Stimulated activated CD4-positive, alpha-beta T cell treated with anti-CD3 and anti-CD28 coated beads, Interleukin-4, amount 100 ng/mL, for 24 hours (primary cell): Measurements from ENCODE around the gene CSAD.
A peak's percentile ranks its signal among the peaks of the same experiment; 100 is the strongest.
"Not testable (repeated sequence)": the region's sequence is repeated elsewhere in the genome, so short reads cannot be mapped to it uniquely, and the experiment has no call there.

ENCODE experiments used
- DNase-seq: peaks from one replicate; pipeline ENCODE4 v3.0.0-alpha.2; 2020

CSAD gene

DNA sequence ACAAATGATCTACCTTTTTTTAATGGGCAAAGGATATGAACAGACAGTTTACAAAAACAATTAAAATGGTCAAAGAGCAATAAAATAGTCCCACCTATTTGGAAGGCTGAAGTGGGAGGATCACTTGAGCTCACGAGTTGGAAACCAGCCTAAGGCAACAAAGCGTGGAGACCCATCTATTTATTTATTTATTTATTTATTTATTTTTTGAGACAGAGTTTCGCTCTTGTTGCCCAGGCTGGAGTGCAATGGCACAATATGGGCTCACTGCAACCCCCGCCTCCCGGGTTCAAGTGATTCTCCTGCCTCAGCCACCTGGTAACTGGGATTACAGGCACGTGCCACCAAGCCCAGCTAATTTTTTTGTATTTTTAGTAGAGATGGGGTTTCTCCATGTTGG, 3.3 kb downstream of the CSAD start:
- DNase-seq = not testable (repeated sequence)

DNA sequence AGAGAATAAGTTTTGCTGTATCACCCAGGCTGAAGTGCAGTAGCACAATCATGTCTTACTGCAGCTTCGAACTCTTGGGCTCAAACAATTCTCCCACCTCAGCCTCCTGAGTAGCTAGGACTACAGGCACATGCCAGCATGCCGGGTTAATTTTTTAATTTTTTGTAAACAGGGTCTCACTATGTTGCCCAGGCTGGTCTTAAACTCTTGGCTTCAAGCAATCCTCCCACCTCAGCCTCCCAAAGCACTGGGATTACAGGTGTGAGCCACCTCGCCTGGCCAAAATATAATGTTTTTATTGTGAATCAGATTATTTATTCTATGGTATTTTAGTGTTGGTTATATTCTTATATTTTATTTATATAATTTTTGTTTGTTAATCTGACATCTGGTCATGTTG, 4.0 kb downstream of the CSAD start:
- DNase-seq = no peak

DNA sequence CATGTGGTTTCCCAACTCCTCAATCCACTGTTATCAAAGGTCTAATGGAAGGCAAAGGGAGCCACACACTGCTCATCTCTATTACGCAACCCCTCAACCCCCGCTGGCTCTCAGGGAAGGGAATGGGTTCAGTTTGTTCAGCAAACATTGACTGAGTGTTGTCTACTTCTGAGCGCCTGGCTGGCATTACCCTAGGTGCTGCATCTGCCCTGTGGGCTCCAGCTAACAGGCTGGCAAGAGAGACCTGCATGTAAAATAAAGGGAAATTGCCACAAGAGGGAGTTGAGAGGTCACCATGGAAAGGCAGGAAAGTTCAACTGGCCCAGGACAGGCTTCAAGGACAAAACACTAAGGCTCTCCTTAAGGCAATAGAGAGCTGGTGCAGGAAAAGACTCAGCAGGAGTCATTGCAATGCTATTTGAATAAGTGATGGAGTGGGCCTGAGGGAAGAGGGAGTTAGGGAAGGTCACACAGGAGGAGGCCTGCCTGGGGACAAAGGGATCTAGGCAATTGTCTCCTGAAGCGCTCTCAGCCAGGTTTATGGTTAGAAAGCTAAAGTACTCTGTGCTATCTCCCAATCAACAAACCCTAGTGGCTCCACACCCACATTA, 5.7 kb downstream of the CSAD start:
- DNase-seq = no peak

DNA sequence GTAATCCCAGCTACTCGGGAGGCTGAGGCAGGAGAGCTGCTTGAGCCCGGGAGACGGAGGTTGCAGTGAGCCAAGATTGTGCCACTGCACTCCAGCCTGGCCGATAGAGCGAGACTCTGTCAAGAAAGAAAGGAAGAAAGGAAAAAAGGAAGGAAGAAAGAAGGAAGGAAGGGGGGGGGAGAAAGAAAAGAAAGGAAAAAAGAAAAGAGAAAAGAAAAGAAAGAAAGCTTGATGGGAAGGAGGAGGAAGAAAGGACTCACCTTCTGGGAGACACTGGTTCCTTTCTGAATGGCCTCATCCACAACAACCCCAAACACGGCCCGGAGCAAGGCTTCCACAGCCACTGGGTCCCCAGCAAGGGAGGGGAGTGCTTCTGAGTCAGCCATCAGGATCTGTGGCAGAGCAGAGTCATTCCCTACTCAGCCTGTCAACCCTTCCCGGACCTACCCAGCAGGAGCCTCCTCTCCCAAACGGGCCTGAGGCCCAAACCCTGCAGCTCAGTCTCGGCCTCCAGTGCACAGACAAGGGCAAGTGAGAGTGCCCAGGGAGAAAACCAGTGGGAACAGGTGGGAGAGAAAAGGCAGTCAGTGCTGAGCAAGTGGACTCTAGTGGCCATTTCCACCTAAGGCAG, 7.5 kb downstream of the CSAD start:
- DNase-seq = no peak

DNA sequence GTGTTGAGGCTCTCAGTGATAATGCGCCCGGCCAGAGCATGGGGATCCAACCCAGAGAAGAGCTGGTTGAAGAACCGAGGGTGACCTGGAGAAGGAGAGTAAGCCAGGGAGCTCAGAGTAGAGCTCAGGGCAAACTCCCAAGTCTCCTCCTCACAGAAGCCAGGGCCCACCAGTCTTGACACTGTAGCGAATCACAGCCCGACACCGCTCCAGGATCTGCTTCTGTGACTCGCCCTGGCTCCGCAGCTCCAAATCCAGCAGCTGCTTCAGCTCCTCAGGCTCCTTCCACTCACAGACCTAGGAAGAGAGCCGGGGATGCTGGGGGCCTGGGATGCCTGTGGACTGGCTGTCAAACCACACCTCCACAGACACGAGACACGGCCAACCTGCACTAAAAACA, 8.4 kb downstream of the CSAD start:
- no peak for DNase-seq

DNA sequence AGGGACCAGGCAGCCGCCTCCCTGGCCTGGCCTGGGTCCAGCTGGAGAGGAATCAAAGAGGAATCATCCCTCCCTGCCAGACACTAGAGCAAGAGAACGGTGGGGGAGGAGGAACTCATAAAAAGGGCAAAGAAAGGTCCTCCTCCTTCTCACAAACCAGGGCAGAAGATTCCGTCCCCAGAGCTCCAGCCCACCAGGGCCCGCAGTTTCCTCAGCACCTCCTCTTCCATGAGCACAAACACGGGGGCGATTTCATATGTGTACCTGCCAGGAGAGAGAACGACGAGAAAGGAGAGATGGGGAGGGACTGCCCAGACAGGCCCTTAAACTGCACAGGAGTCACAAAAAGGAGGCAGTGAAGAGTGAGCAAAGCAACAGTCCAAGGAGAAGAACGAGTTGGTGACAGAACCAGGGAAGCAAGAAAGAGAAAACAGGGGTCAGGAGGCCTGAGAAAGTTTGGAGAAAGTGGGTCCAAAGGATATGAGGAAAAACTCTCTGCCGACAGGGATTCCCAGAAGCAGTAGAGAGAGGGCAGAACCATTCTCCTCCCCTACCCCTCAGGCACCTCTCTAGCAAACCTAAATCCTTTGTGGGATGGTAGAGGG, 8.9 kb downstream of the CSAD start:
- DNase-seq = no peak

DNA sequence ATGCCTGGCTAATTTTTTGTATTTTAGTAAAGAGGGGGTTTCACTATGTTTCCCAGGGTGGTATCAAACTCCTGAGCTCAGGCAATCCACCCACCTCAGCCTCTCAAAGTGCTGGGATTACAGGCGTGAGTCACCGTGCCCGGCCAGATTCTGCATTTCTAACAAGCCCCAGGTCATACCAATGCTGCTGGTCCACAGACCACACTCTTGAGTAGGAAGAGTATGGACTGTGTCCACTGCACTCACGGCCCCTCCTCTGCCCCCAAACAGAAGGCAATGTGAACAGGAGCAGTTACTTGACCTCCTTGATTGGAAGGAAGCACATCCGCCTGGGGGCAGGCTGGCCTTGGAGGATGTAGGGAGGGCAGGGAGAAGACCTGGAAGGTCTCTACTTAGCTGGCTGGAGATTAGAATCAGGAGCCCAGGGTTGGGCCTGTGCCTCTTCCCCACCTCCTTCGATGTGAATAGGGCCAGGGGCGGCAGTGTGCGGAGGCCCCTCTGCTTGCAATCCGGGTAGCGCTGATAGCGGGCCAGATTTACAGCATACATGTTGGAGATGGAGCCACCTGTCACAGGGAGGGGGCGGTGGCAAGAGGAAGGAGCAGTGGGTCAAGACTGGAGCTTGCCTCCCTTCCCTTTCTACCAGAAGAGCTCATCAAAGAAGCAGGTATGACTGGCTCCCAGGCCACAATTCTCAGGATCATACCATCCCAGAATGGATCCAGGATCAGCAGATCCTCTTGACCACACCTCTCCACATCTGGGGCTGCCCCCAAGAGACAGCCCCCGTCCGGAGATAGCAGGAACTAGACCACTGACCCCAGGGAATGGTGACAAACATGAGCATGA, 9.6 kb downstream of the CSAD start:
- no peak for DNase-seq

DNA sequence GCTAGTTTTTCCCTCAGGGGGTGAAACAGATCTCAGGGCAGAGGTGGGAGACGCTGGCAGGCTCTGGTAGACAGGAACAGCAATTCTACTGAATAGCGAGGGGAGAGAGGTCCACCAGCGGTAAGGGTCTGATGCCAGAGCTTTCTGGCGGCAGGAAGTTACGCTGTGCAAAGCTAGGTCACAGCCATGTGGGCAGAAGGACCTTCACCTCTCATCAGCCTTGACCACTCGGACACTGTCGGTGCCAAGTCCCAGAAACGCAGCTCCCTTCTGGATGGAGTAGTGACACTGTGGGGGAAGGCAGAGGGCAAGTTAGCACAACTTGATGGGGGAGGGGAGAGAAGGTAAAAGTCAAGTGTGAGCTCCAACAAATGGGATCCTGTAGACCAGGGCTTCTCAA, 10.5 kb downstream of the CSAD start:
- no peak for DNase-seq

DNA sequence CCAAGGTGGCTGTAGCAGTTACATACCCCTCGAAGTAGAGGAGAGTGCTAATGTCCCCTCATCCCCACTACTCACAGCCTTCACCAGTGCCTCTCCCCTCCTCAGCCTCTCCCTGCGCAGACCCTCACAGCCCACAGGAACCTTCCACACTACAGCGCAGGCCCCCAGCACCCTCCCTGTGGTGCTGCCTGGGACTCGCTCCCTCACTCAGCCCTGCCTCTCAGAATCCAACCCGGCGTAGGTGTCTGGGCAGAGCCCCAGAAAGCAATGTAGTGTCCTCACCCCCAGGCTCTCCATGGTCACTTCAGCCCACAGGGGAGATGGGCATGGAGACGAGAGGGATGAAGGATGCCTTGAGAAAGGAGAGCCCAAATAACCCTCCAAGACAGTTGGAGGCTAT, 11.1 kb downstream of the CSAD start:
- DNase-seq = no peak

DNA sequence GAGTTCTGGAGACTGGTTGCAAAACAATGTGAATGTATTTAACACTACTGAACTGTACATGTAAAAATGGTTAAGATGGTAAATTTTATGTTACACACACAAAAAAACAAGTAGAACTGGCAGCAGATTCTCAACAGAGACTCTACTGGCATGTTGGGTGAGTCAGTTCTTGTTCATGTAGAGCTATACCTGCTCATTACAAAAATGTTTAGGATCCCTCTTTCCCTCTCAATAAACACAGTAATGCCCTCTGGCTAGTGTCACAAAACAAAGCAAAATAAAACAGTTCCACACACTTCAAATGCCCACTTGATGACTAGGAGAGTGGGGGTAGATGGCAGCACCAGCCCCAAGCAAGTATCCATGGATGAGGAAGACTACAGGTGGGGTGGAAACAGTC, 13.9 kb downstream of the CSAD start:
- no peak for DNase-seq

DNA sequence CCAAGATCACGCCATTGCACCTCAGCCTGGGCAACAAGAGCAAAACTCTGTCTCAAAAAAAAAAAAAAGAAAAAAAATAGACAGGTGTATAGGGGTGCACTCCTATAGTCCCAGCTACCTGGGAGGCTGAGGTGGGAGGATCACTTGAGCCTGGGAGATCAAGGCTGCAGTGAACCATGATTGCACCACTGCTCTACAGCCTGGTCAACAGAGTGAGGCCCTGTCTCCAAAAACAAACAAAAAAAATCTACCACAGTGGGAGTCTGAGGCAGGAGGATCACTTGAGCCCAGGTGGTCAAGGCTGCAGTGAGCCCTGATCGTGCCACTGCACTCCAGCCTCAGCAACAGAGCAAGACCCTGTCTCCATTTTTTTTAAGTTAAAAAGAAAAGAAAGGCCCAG, 17.7 kb downstream of the CSAD start:
- not testable (repeated sequence) for DNase-seq

DNA sequence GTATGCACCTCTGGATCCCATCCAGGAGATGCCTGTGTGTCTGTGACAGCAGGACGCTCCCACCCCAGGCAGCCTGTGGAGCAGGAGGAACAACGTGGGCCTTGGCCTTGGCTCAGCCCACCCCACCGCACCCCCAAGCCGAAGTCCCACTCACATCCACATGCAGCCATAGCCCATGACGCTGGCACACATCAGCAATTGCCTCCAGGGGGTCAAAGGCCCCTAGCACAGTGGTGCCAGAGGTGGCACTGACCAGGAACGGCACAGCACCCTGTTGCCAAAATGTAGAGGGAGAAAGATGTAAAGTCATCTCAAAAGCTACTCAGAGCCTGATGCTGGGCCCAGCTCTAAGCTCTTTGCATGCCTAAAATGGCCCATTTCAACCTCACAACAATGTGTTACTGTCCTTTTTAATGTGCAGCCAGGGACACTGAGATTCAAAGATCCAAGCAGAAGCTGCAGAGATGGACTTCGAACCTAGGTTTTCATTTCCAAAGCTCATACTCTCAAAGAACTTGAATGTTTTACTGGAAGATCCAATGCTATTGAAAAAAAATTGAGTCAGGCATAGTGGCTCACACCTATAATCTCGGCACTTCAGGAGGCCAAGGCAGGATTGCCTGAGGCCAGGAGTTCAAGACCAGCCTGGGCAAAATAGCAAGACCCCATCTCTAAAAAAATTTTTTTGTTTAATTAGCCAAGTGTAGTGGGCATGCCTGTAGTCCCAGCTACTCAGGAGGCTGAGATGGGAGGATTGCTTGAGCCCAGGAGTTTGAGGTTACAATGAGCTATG, 19.4 kb downstream of the CSAD start:
- no peak for DNase-seq

DNA sequence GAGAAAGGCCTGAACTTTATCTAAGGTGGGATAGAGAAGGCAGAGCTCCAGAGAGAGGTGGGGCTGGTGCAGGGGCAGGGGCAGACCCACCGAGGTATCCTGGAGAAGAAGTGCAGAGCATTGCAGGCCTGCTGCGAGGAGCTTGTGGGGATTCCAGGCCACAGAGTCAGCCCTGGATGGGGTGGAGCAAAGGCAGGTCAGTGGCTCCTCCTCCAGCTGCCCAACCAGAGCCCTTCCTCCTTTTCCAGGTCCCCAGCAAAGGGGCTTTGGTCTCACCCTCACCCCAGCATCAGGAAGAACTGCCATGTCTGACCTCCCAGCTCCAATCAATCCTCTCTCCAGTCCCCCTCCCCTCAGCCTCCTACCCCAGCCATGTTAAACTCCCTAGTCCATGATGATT, 20.1 kb downstream of the CSAD start:
- DNase-seq = no peak

DNA sequence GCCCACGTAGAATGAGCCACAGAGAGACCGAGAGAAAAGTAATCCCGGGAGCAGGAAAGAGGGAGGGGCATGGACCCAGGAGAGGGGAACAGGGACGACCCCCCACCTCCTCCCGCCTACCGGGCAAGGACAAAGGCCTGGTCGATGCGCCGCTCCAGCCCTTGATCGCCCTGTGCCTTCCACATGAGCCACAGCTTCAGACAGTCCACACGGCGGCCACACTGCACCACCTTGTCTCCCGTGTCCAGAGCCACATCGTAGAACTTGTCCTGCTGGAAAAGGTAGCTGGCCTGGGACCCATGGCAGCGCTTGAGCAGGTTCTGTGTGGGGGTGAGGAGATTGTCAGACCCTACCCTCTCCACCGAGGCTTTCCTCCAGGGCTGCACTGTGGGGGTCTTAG, 20.7 kb downstream of the CSAD start:
- no peak for DNase-seq

DNA sequence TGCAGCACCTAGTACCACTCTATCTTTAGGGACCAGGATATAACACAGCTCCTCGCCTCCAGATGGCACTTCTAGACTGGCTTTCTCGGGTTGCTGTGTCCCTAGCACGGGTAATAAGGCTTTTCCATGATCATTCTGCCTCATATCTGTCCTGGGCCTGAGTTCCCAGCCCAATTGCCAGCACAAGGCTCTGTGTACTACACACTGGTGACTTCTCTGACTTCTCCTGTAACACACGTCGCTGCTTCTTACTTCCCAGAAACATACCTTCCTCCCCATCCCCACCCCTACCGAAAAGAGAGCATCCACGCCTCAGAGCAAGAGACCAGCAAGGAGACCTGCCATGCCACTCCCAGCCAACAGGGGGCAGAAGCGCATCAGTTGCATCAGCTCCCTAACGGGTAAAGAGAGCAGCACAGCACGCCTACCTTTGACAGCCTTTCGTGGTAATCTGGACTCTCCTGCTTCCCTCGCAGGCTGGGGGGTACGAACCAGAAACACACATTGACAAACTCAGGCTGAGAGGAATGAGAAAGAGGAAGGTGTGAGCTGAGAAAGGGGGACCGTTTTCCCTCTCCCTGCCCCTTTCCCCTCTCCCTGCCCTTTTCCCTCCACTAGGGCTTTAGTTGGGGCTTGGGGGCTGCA, 21.4 kb downstream of the CSAD start:
- peak; percentile 92 for DNase-seq

DNA sequence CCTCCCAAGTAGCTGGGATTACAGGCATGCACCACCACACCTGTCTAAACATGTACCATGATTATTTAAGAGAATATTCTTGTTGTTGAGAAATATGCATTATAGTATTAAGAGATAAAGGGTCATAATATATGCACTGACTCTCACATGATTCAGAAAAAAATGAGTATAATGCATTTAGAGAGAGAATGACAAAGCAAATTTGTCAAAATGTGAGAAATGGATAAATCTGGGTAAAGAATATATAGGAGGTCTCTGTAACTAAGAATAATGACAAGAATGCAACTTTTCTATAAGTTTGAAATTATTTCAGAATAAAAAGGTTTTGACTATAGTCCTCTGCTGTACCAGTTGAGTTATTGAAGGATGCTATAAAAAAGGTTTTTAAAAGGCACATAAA, 28.3 kb downstream of the CSAD start:
- no peak for DNase-seq

DNA sequence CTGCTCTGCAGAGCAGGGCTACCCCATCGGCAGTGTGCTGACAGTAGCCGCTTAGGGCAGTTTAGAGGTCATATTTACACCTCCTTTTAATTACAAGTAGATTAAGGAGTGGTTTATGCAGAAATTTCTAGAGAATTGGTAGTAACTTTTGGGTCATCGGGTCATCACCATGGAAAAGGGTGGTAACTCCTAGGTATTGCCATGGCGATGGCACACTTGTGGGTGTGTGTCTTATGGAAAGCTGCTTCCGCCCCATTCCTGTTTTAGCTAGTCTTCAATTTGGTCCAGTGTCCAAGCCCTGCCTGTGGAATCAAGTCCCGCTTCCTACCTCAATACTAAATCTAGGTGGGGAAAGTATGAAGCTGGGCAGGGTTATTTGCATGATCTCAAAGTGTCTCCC, 29.7 kb downstream of the CSAD start:
- no peak for DNase-seq

DNA sequence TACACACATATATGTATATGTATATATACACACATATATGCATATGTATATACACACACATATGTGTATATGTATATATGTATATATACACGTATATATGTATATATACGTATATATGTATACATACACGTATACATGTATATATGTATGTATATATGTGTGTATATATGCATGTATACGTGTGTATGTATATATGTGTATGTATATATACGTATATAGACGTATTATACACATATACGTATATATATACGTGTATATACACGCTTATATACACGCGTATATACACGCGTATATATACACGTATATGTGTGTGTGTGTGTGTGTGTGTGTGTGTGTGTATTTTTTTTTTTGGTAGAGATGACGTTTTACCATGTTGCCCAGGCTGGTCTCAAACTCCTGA, 33.1 kb downstream of the CSAD start:
- no peak for DNase-seq

DNA sequence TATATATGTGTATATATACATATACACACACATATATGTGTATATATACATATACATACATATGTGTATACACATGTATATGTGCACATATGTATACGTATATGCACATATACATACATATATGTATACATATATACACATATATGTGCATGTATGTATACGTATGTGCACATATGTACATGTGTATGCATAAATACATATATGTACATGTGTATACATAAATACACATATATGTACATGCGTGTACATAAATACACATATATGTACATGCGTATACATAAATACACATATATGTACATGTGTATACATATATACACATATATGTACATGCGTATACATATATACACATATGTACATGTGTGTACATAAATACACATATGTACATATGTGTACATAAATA, 33.5 kb downstream of the CSAD start:
- no peak for DNase-seq

DNA sequence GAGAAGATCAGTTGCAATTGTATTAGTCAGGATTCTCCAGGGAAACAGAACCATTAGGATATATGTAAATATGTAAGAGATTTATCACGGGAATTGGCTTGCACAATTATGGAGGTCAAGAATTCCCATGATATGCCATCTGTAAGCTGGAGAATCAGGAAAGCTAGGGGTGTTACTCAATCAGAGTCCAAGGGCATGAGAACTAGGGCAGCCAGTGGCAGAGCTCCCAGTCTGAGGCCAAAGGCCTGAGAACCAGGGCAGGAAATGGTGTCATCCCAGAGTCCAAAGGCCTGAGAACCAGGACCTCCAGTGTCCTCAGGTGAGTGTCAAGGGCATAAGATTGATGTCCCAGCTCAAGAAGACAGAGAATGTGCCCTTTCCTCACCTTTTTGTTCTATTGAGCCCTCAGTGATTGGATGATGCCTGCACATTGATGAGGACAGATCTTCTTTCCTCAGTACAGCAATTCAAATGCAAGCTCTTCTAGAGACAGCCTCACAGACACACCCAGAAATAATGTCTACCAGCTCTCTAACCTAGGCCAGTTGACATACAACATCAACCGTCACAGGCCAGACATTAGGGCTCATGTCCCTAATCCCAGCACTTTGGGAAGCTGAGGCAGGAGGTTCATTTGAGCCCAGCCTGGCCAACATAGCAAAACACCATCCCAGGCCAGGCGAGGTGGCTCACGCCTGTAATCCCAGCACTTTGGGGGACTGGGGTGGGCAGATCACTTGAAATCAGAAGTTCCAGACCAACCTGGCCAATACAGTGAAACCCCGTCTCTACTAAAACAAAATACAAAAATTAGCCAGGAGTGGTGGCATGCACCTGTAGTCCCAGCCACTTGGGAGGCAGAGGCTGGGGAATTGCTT, 35.1 kb downstream of the CSAD start:
- DNase-seq = no peak

DNA sequence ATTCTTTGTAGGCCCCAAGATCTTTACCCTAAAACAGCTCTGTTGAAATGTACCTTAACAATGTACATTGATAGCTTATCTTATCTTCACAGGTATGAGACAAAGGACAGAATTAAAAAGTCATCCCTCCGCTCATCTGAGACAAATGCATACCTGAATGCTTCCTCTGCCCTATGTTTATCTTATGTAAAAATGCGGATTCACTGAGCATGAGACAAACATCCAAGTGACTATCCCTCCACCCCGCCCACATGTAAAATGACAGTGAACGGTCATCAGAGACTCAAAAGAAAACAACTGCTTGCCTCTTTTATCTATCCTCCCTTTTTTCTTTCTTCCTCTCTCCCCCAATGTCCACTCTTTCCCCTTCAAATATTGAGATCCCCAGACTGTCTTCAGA, 37.4 kb downstream of the CSAD start:
- no peak for DNase-seq

DNA sequence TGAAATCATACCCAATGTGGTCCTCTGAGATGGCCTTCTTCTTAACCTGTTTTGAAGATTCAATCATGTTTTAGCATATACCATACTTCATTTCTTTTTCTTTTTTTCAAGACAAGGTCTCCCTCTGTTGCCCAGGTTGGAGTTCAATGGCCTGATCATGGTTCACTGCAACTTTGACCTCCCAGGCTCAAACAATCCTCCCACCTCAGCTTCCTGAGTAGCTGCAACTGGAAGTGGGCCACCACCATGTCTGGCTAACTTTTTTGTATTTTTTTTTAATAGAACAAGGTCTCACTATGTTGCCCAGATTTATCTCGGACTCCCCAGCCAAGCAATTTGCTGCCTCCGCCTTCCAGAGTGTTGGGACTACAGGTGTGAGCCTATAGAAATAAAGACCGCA, 47.0 kb downstream of the CSAD start:
- no peak for DNase-seq
